M059J (cell line): ENCODE data around the gene SNTN. TPM values are rescaled to one million over a fixed set of nuclear protein-coding genes. Genes with fewer than 3 reads are reported as not detected.
"Not testable (repeated sequence)": the region's sequence is repeated elsewhere in the genome, so short reads cannot be mapped to it uniquely, and the experiment has no call there.

Source experiments
- DNase-seq: peaks from one replicate; pipeline ENCODE4 v3.0.0-alpha.2; 2012; ENCODE audit warnings: low read depth
- total RNA-seq: library from RNA; depleted of rRNA; stranded (reverse); fragments of >200 nt; shearing (Covaris generic); gene quantifications from 2 replicates; pipeline ENCODE4 v1.2.3, GENCODE V29; 2014; rRNA removed

SNTN gene
- total RNA-seq, result 0.10 TPM in 1 of 2 replicates, not detected in the other

DNA sequence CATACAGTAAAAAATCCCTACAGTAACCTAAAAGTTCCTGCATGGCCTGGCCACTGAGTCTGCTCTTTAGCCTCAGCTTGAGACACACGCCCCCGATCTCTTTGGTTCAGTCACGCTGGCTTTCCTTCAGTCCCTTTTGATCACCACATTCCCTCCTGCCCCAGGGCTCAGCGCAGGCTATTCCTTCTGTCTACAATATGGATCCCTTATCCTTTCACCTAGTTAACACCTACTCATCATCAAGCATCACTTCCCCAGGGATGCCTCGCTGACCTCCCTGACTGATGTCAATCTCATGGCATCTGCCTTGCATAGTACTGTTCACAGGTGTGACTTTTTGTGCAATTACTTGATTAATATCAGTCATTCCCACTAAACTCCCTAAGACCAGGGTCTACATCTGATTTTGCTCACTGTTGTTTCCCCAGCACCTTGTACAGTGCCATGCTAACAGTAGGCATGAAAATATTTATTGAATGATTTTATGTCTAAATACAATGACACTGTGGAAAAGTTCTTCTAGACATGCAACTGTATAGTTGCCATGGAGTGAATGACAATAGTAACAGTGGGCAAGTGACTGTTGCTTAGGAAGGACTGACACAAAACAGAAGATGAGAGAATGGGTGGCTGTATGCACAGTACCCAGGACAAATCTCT, at the start of gene SNTN:
Gene SNTN (plus strand): TSS at position 610 of the 660 bp plus-strand sequence. CDS start 13 bp downstream, at position 623.
- DNase-seq, result no peak

DNA sequence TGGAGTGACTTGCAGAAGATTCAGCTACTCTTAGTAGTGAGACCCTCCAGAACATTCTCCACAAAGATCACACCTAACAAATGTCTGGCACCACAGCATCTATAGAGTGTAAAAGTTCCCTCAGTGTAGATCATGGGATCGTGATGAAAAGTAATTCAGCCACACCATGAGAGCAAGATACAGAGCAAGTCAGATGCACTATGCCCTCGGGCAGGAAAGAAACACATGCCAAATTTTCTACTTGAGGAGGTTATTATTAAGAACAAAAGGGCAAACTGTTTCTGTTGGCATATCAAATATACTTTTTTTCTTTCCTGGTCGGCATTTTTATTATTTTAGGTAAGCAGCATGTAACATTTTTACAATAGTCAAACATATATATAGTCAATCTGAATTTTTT, 44.8 kb upstream of the SNTN start:
- peak; percentile 41 for DNase-seq

DNA sequence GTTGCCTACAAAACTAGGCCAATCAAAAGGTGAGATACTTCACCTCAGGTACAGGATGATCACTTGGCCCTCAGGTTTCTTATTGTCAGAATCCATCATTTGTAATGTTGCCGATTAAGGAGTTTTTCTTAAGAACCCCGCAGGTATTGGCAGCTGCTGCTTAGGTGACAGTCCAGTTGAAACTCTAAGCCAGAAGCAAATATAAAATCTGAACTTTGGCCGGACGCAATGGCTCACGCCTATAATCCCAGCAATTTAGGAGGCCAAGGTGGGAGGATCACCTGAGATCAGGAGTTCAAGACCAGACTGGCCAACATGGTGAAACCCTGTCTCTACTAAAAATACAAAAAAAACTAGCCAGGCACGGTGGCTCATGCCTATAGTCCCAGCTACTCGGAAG, 43.1 kb upstream of the SNTN start:
- no peak for DNase-seq

DNA sequence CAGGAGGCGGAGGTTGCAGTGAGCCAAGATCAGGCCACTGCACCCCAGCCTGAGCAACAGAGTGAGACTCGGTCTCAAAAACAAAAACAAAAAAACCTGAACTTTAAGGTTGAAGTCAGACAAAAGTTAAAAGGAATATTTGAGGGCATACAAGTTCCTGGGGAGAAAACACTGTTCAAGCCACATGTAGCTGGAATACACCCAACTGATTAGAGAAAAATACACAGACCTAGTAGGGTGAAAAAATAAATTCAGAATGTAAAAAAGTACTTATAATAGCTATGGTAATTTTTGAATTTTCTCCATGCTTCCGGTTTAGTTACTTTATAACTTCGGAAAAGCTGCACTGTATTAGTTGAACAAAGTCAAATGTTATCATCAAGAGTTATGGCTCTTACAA, 42.6 kb upstream of the SNTN start:
- DNase-seq, result no peak

DNA sequence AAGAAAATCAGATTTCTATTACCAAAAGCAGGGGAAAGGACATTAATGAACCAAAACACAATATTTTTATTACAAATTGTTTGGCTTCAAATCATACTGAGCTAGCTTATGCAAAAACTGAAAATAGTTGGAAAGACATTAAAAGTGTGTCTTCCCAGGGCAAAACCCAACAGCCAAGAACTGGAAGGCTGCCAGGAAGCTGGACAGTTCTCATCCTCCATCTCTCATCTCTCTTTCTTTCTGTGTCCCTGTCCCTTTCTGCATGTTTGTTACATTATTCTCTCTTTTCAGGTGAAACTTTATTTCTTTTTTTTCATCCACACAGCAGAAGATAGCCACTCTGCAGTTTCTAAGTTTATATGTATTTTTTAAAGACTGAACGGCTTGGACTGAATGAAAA, 41.1 kb upstream of the SNTN start:
- DNase-seq, result no peak

DNA sequence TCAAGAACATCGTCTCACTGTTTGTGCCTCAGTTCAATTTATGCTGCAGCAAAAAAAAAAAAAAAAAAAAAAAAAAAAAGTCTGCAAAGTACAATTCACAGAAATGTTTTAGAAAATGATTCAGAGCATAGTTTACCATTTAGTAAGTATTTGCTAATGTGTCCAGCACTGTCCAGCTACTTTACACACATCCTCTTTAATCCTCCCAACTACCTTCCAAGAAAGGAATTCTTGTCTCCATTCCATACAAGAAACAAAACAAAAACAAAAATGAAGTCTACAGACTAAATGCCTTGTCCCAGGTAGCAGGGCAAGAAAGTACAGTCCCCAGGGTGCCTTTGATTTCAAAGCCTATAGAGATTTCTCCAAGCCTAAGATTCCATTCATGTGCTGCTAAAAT, 38.9 kb upstream of the SNTN start:
- DNase-seq, result peak; percentile 24

DNA sequence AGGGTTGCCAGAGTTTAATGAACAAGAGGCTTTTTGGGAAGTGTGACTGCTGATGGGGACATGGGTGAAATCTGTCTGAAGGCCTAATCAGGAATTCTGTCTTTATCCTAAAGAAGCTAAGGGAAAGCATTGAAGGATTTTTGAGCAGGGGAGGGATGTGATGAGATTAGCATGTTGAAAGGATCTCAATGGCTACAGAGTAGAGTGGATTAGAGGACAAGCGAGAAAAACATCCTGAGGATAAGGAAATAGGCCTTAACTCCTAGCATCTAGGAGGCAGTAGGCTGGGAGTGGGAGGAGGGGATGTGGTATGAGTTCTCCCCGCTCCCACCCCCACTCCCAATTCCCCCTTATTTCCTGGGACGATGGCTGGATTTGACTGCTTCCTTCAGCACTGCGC, 35.1 kb upstream of the SNTN start:
- DNase-seq, result no peak

DNA sequence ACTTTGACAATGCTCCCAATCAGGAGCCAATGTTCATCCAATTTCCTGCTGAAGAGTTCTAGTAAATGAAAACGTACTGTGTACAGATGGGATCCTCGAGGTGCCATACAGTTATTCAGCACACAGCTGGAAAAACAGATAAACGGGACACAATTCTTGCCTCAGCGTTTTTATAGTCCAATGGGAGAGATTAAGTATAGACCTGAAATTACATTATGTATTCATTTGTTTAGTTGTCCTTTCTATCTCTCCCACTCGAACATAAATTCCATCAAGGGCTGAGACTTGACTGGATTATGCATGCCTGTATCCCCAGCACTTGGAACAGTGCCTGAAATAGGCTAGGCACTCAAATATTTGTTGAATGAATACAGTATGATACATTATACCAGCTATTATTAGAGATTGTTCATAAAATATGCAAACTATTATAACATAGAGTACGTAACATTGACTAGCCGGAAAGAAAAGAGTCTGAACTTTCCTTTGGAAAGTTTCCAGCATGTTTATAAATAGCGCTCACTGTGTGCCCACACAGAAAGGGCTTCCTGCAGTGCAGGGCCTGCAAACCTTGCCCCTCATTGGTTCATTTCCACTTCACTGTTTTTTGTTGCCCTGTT, 27.4 kb upstream of the SNTN start:
- DNase-seq, result peak; percentile 71

DNA sequence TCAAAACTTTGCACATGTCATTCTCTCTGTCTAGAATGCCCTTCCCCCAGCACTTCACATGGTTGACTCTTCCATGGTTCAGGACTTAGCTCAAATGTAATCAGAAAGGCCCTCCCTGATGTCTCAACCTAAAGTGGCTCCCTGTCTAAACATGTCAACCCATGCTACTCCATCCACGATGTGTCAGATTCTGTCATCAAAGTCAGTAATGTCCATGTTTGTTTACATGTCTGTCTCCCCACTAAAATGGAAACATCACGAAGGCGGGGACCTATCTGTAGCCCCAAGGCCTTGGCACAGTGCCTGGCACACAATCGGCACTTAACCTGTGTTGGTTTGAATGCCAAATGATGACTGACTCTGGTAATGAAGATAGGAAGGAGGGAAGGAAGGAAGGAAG, 20.8 kb upstream of the SNTN start:
- DNase-seq, result no peak

DNA sequence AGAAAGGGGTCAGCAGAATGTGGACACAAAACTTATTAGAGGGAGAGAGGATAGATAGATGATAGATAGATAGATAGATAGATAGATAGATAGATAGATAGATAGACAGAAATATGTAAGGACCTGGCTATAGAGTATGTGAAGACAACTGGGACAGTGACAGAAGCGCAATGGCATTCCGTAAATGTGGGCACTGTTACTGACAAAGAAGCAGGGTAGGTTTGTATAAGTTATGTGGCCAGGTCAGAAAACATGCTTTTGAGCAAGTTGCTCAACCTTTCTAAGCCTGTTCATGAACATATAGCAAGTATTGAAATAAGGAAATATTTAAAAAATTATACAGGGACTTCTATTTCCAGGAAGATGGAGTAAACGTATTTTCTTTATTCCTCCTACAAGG, 17.3 kb upstream of the SNTN start:
- no peak for DNase-seq

DNA sequence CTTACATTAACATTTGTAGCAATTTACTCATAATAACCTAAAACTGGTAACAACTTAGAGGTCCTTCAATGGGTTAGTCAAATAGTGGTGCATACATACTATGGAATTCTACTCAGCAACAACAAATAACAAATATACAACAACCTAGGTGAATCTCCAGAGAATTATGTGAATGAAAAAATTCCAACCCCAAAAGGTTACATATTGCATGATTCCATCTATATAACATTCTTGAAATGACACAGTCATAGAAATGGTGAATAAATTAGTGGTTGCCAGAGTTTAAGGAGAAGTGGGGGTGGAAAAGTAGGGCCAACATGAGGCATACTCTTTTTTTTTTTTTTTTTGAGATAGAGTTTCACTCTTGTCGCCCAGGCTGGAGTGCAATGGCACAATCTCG, 12.7 kb upstream of the SNTN start:
- DNase-seq, result peak; percentile 24

DNA sequence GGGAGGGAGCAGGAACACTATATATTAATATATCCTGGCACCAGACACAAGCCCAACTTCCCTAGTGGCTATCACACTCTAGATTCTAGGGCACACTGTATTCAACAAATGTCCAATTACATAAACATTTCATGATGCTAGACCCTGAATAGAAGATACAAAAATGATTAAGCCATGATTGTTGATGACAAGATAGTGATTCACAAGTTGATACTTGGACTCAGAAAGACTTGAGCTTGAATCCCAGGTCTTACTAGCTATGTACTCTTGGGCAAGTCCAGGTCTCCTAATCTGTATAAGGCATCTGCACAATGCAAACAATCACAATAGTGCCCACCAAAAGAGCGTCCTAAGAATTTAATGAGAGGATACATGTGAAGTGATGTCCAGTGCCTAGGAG, 10.0 kb upstream of the SNTN start:
- no peak for DNase-seq

DNA sequence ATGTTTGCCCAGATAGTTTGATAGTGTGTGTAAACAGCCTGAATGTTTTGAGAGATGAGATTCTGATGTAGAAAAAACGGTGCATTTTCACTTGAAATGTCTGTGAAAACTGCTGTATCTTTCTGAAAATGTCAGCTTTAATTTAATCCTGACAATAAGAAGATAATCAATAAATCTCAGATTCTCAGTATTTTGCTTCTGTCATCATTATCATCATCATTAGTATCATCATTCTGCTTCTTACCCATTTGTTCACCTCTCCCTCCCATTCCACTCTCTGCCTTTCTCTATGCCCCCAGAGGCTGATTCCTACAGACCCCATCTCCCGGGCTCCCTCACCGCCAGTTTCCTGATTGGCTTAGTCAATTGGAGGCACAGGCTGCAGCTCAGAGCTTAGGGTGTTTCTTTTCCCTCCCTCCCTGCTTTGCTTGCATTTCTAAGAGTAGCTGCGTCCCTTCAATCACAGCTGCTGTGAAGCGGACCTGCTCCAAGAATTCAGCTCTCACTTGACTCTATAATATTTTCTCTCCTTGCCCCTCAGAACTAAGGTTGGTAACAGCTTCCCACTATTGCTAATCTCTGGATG, 8.2 kb upstream of the SNTN start:
- no peak for DNase-seq

DNA sequence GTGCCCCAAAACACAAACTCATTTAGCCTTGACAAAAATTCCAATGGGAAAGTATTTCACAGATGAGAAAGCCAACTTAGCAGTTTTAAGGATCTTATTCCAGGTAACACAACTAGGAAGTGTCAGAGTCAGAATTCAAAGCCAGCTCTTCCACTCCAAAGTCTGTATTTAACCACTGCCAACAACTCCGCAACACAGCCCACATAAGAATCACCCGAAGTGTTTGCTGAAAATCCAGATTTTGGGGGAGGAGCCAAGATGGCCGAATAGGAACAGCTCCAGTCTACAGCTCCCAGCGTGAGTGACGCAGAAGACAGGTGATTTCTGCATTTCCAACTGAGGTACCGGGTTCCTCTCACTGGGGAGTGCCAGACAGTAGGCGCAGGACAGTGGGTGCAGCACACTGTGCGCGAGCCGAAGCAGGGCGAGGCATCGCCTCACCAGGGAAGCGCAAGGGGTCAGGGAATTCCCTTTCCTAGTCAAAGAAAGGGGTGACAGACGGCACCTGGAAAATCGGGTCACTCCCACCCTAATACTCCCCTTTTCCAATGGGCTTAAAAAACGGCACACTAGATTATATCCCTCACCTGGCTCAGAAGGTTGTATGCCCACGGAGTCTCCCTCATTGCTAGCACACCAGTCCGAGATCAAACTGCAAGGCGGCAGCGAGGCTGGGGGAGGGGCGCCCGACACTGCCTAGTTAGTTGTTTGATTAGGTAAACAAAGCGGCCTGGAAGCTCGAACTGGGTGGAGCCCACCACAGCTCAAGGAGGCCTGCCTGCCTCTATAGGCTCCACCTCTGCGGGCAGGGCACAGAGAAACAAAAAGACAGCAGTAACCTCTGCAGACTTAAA, 7.3 kb upstream of the SNTN start:
- not testable (repeated sequence) for DNase-seq

DNA sequence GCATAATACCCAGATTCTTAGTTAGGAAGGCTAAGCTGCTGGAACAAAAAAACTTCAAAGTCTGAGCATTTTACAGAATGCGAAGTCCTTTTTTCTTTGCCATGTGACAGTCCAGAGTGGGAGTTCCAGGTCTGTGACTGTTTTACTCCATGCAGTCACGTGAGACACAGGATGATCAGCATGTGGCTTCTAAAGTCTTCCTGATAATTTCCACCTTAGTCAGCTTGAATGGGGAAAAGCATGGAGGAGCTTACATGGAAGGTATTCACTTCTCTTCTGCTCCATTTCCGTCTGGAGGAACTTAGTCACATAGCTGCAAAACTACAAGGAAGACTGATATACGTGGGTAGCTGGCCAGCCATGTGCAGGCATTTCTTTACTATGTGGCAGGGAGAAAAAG, 1.7 kb downstream of the SNTN start:
- peak; percentile 49 for DNase-seq

DNA sequence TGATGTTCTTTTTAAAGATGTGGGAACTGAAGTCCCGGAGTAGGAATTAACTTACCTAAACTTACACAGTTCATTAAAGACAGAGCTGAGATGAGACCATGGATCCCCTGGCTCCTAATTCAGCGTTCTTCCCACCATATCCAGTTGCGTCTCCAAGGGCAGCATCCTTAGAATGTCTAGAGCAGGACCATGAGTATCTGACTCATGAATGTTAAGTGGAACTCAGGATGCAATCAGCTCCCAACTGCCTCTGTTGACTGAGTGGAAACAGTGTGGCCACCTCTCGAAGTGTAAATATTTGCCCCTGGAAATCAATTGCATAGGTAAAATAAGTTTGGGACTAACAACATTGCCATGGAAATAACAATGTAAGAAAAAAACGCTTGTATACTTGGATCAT, 2.5 kb downstream of the SNTN start:
- DNase-seq, result no peak

DNA sequence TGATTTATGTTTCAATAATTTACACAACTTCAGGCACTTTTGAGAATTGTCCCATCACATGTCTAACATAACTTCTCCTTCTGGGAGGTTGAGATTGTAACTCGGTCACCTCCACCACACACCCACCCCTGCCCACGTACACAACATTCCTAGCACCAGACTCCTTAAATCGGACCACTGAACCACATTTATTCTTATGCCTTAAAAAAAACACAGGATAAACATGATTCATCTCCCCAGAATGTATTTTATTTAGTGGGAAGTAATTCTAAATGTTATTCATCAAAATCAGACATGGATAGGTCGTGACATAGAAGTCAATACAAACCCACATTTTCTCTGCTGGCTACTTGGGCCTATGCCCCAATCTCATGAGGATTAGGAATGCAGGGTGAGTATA, 3.0 kb downstream of the SNTN start:
- DNase-seq, result peak; percentile 76

DNA sequence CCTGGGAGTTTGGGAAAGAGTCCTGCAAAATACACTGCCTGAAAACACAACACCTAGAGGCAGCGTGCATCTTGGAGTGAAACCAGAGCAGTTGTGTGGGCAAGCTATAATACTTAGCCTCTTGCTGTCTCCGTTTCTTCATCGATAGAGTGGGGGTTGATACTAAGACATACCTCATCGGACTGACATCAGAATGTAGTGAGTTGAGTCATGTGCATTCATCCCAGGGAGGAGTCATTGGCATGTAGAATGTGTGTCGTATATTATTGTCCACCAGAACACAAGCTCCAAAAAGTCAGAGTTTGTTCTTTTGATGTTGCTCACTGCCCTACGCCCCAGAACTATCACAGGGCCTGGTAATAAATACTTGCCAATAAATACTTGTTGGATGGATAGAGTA, 4.3 kb downstream of the SNTN start:
- DNase-seq, result peak; percentile 49

DNA sequence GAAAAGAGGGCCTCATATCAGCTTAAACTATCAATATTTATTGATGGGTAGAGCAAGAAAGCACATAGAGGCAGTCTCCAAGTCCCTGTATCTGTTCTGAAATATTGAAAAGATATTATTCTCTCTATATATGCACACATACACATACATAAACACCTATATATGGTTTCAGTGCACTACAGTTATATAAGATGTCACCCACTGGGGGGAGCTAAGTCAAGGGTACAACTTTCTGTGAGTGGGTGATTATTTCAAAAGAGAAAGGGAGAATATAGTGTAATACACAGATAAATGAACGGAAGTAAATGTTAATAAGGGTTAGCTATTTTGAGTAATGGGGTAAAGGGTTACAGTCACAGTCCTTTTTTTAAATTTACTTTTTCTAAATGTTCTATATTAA, 8.8 kb downstream of the SNTN start:
- no peak for DNase-seq

DNA sequence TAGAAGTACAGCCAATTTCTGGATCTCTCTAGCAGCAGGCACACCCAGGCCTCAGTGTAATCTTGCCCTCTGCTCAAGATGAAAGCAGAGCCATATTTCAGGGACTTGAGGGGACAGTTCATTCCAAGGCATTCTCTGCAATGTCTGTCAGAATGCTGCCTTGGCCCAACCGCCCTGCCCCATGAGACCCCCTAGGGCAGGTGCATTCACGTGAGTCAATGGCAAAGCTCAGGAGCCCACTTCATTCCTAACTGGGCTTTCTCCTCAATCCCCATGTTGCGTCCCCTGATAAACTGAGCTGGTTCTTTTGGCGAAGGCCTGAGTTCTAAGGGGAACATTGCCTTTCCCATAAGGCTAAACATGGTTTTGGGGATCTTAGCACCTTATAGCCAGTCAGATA, 9.5 kb downstream of the SNTN start:
- DNase-seq, result no peak

DNA sequence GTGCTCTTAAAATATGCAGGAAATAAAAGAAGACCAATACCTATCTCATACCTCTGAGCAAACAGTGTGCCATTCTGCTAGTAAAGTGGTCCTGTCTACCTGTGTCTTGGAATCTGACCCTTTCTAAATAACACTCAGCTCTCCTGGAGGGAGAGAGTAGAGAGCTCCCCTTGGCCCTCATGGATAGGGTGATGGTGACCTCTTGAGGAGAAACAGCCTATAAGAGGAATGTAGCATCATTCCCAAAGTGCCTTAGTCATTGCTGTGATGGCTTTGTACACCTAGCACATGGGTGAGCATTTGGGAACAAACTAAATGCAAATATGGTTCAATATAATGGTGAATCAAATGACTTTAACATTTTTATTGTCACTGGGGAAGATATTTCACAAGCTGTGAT, 10.0 kb downstream of the SNTN start:
- DNase-seq, result peak; percentile 33

DNA sequence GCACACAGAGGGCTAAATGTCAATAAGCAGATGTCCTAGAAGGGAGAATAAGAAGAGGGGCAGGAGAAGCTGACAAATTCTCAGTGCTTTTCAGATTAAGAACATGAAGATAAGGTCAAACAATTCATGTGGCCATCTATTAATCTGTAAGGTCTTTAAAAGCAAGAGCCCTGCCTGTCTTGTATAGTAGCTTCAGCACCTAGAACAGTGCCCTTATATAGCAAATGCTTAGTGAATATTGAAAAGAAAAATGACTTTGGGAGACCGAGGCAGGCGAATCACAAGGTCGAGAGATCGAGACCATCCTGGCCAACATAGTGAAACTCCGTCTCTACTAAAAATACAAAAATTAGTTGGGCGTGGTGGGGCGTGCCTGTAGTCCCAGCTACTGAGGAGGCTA, 18.1 kb downstream of the SNTN start:
- no peak for DNase-seq

DNA sequence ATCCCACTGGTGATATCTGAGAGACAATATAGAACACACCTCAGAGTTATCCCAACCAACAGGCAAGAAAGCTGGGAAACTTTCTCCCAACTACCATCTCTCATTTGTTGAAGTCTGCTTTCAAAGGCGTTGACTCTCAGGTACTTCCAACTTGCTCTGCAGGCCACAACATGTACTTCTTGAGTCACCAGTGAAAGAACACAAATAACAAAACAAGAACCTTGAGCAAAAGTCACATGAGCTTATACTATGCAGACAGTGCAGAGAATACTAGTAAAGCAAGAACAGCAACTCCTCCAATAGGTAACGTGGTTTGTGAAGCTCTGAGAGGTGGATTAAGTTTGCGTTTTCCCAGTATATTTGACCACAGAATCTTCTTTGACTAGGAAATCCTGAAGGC, 20.6 kb downstream of the SNTN start:
- no peak for DNase-seq
